ENCODE data around the gene DDR2. TPM values are rescaled to one million over a fixed set of nuclear protein-coding genes. Genes with fewer than 3 reads are reported as not detected.

DDR2 gene
- total RNA-seq, 1 experiment from 2014 or later = 0.52 TPM

GRCh38 chr1:162721471-162721870 lies 89.2 kb downstream of the DDR2 start:
- no peak for TF ChIP-seq CTCF (conservative IDR thresholded peaks at IDR 0.05)
- H3K56ac ChIP-seq (ENCODE audit: insufficient read length, low read depth, low read length) = no peak overlapping the region
- no peak overlapping the region for H3K4me3 Mint-ChIP-seq

More at GRCh38 chr1:162721471-162721870, 89.2 kb downstream of the DDR2 start:
- H3K27ac Mint-ChIP-seq = no peak overlapping the region
- H2AFZ ChIP-seq (ENCODE audit: low read length) = no peak overlapping the region
- no peak overlapping the region for H3K4me2 ChIP-seq (ENCODE audit: insufficient read depth, insufficient read length, low read length)
- no peak overlapping the region for H3T11ph ChIP-seq (ENCODE audit: low read length)
- no peak overlapping the region for H3K27ac ChIP-seq (ENCODE audit: insufficient read length, low read depth, low read length)
- no peaks in the 10 kb centered on the region for H3K4me1 Mint-ChIP-seq
- H4K8ac ChIP-seq (replicated peaks; ENCODE audit: insufficient read length, low read depth, low read length) = no peak overlapping the region
- no peaks in the 10 kb centered on the region for H4K20me1 ChIP-seq (ENCODE audit: control insufficient read depth, insufficient read depth, insufficient read length)
- H4K91ac ChIP-seq (ENCODE audit: insufficient read length, low read depth, low read length) = no peak overlapping the region
- no peaks in the 10 kb centered on the region for H3K27me3 ChIP-seq (ENCODE audit: insufficient read depth, low read length)
- no peak overlapping the region for H2BK5ac ChIP-seq (ENCODE audit: insufficient read length, low read length)
- no peaks in the 10 kb centered on the region for H3K4me1 ChIP-seq (ENCODE audit: insufficient read depth, low read length)
- H3K27me3 Mint-ChIP-seq (ENCODE audit: low read depth) = no peaks in the 10 kb centered on the region
- H2BK15ac ChIP-seq (ENCODE audit: low read depth, low read length) = no peak overlapping the region
- no peak overlapping the region for H2BK12ac ChIP-seq (ENCODE audit: insufficient read length, low read depth, low read length)
- H2BK20ac ChIP-seq (ENCODE audit: low read depth, low read length, poor library complexity, severe bottlenecking) = no peak overlapping the region
- H3K79me2 ChIP-seq (ENCODE audit: insufficient read depth, low read length) = no peaks in the 10 kb centered on the region
- no peak overlapping the region for H2AK5ac ChIP-seq (ENCODE audit: insufficient read length, low read length)
- no peaks in the 10 kb centered on the region for H3K79me1 ChIP-seq (ENCODE audit: insufficient read depth, low read depth, low read length, poor library complexity, severe bottlenecking)
- no peak overlapping the region for H3K4ac ChIP-seq (ENCODE audit: low read depth, low read length)
- H3K18ac ChIP-seq (ENCODE audit: insufficient read length, low read depth, low read length) = no peak overlapping the region
- no peak overlapping the region for H3K23ac ChIP-seq (ENCODE audit: insufficient read length, low read depth, low read length)
- no peak for DNase-seq
- no peak overlapping the region for H2BK120ac ChIP-seq (ENCODE audit: low read depth, low read length, poor library complexity, severe bottlenecking)
- no peaks in the 10 kb centered on the region for H3K23me2 ChIP-seq (ENCODE audit: insufficient read length, low read depth, low read length, poor library complexity, severe bottlenecking)
- H3K36me3 Mint-ChIP-seq (ENCODE audit: insufficient read depth in 1 of 3, low read depth in 3 of 3) = no peaks in the 10 kb centered on the region
- H3K14ac ChIP-seq (ENCODE audit: insufficient read depth, low read length) = no peak overlapping the region
- no peaks in the 10 kb centered on the region for H3K9me3 ChIP-seq (ENCODE audit: control insufficient read depth, low read depth, low read length)
- no peaks in the 10 kb centered on the region; a peak in 1 of 5 replicates for H3K9me3 Mint-ChIP-seq
- H3K9ac ChIP-seq (ENCODE audit: extremely low read depth, insufficient read length, low read length) = no peak overlapping the region
- no peak overlapping the region for H4K5ac ChIP-seq (ENCODE audit: insufficient read length, low read depth, low read length)
